ENCODE results near the gene PTPN18. TPM values are rescaled to one million over a fixed set of nuclear protein-coding genes. Genes with fewer than 3 reads are reported as not detected.
A peak's percentile ranks its signal among the peaks of the same experiment; 100 is the strongest.

PTPN18 gene
- total and polyA plus RNA-seq, 7 donors: 30.0 to 113 (median 39.2) TPM

- no peaks in the 10 kb centered on the region for H3K27me3 ChIP-seq
- intact Hi-C loops (cut with DNase I): no loop called here
- TF ChIP-seq POLR2AphosphoS5 (IDR thresholded peaks at IDR 0.05): no peak
- no peak for TF ChIP-seq CTCF (IDR thresholded peaks at IDR 0.05)
- no peak for TF ChIP-seq EP300 (IDR thresholded peaks at IDR 0.05)
- TF ChIP-seq POLR2A (IDR thresholded peaks at IDR 0.05): no peak
These were observed 25.3 kb downstream of the PTPN18 start for GRCh38 chr2:130381145-130381544.

GRCh38 chr2:130381619-130382018 lies 25.8 kb downstream of the PTPN18 start:
- no peak for DNase-seq
- Histone ChIP-seq H3K9me3 (no peaks in the 10 kb centered on the region), H3K36me3 (peaks cover 0 to 4% (median 0%) of the 10 kb centered on the region in 4 donors), H3K4me3 (no peak overlapping the region), H3K4me1 (peaks cover 0 to 5% (median 2%) of the 10 kb centered on the region in 4 donors), H3K27me3 (no peaks in the 10 kb centered on the region), H3K27ac (no peak overlapping the region)
- WGBS, 2 donors: 83 to 87% methylated on average over 4 of the region's 4 CpGs
- intact Hi-C loops (cut with DNase I): no loop called here
- TF ChIP-seq POLR2AphosphoS5 (IDR thresholded peaks at IDR 0.05) (no peak), CTCF (IDR thresholded peaks at IDR 0.05) (no peak), POLR2A (IDR thresholded peaks at IDR 0.05) (no peak), EP300 (IDR thresholded peaks at IDR 0.05) (no peak)

More at GRCh38 chr2:130381145-130381544, 25.3 kb downstream of the PTPN18 start:
- peak; percentile 38 for DNase-seq
- Histone ChIP-seq H3K27ac (no peak overlapping the region), H3K4me1 (peaks cover 0 to under 1% (median 0%) of the 10 kb centered on the region in 4 donors), H3K36me3 (peaks cover 0 to 4% (median 0%) of the 10 kb centered on the region in 4 donors), H3K4me3 (no peak overlapping the region), H3K9me3 (no peaks in the 10 kb centered on the region)
- WGBS, 2 donors: 89 to 91% methylated on average over 4 of the region's 4 CpGs

DNA sequence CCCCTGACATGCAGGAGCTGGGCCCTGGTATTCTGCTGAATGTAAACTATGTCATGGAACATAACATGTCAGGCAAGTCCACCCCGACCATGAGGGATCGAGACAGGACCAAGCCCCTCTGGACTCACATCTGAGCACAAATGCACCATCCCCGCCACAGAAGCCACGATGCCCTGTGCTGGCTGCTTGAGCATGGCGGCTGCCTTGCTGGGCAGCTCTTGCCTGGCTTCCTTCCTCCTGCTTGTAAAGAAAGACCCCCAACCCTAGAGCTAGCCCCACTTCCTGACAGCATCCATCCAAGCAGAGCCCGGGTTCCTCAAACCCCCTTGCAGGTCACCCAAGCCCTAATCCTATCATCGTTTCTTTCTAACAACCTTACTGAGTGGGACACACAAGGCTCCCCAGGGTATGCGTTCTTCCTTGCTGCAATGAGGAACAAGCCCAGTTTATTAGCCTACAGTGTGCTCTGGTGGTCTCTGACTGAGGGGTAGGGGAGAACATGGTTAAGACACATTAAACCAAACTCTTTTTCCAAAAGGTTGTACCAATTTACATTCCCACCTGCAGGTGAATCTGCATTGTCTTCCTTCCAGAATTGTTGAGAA lies 26.6 kb downstream of the PTPN18 start:
- Histone ChIP-seq H3K4me1 (peaks cover 0 to 5% (median 4%) of the 10 kb centered on the region in 4 donors), H3K4me3 (no peak overlapping the region), H3K36me3 (peaks cover 0 to 4% (median 0%) of the 10 kb centered on the region in 4 donors), H3K27me3 (no peaks in the 10 kb centered on the region), H3K27ac (no peak overlapping the region), H3K9me3 (no peaks in the 10 kb centered on the region)
- WGBS, 2 donors: 93 to 94% methylated on average over 8 of the region's 8 CpGs
- no peak for TF ChIP-seq EP300 (IDR thresholded peaks at IDR 0.05)
- TF ChIP-seq POLR2AphosphoS5 (IDR thresholded peaks at IDR 0.05): no peak
- no peak for TF ChIP-seq POLR2A (IDR thresholded peaks at IDR 0.05)
- no peak for TF ChIP-seq CTCF (IDR thresholded peaks at IDR 0.05)
- intact Hi-C loops (cut with DNase I): no loop called here
- peak; percentile 46 for DNase-seq

DNA sequence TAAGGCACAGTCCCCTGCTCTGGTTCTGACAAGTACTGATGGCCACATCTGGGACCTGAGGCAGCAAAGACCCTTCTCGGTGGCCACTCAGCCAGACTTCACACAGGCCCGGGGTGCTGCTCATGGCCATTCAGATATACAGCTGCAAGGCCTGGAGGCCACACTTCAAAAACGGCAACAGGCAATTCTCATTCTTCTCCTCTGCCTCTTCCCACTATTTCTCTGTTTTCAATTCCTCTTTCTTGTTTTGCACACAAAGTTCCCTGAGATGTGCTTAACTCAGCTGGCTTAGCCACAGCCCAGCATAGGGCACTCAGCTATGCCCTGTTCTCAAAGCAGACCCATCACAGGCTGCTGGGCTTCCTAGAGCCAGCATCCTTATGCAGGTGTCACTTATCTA lies 29.9 kb downstream of the PTPN18 start:
- peak overlapping the region in 2 of 4 donors; percentile 20 to 45 for H3K27ac ChIP-seq
- peaks cover 0 to 13% (median 9%) of the 10 kb centered on the region in 4 donors for H3K4me1 ChIP-seq
- no peak overlapping the region for H3K4me3 ChIP-seq
- H3K36me3 ChIP-seq: no peaks in the 10 kb centered on the region
- peak; percentile 62 for DNase-seq
- no peaks in the 10 kb centered on the region for H3K27me3 ChIP-seq
- no peaks in the 10 kb centered on the region for H3K9me3 ChIP-seq
- intact Hi-C loops (cut with DNase I): no loop called here
- 83 to 89% methylated on average over 3 of the region's 3 CpGs for WGBS, 2 donors
- TF ChIP-seq POLR2AphosphoS5 (IDR thresholded peaks at IDR 0.05) (peak in 1 of 4 donors; percentile 13), POLR2A (IDR thresholded peaks at IDR 0.05) (no peak)

DNA sequence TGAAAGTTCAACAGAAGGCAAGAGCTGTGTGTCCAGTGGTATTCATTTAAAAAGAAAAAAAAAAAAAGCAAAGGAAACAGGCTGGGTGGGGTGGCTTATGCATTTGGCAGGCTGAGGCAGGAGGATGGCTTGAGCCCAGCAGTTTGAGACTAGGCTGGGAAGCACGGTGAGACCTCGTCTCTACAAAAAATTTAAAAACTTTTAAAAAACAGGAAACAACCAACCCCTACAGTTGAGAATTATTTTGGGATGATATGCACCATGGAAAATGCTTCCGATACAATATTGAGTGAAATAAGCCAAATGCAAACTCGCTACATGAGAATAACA lies 31.2 kb downstream of the PTPN18 start:
- Histone ChIP-seq H3K4me3 (no peak overlapping the region), H3K36me3 (no peaks in the 10 kb centered on the region), H3K27ac (peak overlapping the region in 3 of 4 donors; percentile 31 to 45 (median 45)), H3K4me1 (peaks cover 0 to 16% (median 15%) of the 10 kb centered on the region in 4 donors), H3K9me3 (no peaks in the 10 kb centered on the region), H3K27me3 (no peaks in the 10 kb centered on the region)
- intact Hi-C loops (cut with DNase I): no loop called here
- DNase-seq: peak; percentile 67
- WGBS, 2 donors: 70 to 86% methylated on average over 4 of the region's 4 CpGs
- TF ChIP-seq EP300 (IDR thresholded peaks at IDR 0.05) (no peak), POLR2A (IDR thresholded peaks at IDR 0.05) (no peak), CTCF (IDR thresholded peaks at IDR 0.05) (no peak), POLR2AphosphoS5 (IDR thresholded peaks at IDR 0.05) (no peak)

Data from sigmoid colon (tissue), 7 donors.